IPS-18c (cell line): ENCODE data around the gene NPSR1.
"Not testable (repeated sequence)": the region's sequence is repeated elsewhere in the genome, so short reads cannot be mapped to it uniquely, and the experiment has no call there.

Experiments used
- H3K4me3 ChIP-seq: 2 replicates; pipeline ENCODE4 v1.7.0; 2013; ENCODE audit warnings: low read depth, mild to moderate bottlenecking, low read length, moderate library complexity; ENCODE audit not compliant: insufficient read depth
- H3K9me3 ChIP-seq: one replicate; pipeline ENCODE4 v1.6.1; 2013; ENCODE audit warnings: mild to moderate bottlenecking, low read length, moderate library complexity; ENCODE audit not compliant: control insufficient read depth, insufficient read depth

NPSR1 gene

GRCh38 chr7:34841326-34841725 lies 183.3 kb downstream of the NPSR1 start:
- no peak overlapping the region for H3K4me3 ChIP-seq
- peaks cover 4% of the 10 kb centered on the region for H3K9me3 ChIP-seq

DNA sequence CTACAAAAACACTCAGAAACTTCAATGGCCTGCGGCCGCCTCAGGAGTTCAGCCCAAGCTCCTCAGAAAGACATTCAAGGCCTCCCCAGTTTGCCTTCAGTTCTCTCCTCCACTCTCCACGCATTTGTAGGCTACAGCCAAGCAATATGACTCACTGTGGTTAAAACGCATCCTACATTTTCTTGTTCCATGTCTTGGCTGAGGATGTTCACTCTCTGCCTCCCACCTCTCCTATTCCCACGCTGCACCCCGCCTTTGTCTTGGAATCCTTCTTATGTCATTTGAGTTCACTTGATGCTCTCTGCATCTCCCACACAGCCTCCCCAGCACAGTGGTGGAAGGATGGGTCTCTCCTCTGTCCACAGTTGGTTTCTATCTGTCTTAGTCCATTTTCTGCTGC lies 184.8 kb downstream of the NPSR1 start:
- no peak overlapping the region for H3K4me3 ChIP-seq
- peaks cover 4% of the 10 kb centered on the region for H3K9me3 ChIP-seq

DNA sequence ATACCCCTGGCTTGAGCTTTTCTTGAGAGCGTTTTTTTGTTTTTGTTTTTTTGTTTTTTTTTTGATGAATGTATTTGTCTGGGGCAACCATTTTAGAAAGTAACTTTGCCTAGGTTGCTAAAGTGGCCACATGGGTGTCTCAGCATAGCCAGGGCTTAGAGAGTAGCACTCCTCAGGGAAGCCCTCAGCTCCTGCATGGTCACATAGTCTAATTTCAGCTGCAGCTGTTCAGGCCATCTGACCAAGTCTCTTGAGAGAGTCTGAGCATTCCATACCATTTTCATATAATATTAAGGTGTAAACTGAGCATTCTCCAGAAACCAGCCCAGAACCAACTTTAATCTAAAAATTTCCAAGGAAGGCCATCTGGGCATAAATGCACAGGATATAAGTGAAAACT lies 186.4 kb downstream of the NPSR1 start:
- Histone ChIP-seq H3K9me3 (peaks cover 4% of the 10 kb centered on the region), H3K4me3 (no peak overlapping the region)

DNA sequence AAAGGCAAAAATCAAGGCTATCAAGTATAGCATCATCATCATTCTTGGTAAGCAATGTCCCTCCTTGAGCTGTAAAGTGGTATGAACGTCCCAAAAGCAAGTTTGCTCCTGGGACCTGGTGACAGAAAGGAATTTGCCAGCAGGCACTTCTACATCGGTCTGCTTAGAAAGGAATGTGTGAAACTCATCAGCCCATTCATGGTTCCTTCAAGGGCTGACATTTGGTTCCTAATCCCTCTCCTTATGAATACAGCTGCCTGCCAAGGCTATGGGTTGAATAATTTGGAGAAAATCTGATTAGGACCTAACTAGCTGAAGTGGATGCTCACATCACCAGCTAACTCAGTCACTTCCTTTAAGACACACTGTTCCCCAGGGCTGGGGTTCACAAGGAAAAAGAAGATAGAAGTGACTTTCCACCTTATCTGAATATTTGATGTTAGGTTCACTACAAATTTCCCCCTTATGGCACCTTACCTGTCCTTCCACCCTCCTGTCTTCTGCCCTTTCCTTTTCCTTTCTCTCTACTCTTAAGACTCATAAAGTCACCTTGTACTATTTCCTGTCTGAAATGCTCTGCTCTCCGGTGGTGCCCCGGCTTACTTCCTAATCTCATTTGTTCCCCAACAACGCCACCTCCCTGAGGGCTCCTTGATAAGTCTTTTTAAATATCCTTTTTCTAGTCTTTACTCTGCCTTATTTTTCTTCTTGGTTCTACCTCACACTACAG lies 187.1 kb downstream of the NPSR1 start:
- no peak overlapping the region for H3K4me3 ChIP-seq

DNA sequence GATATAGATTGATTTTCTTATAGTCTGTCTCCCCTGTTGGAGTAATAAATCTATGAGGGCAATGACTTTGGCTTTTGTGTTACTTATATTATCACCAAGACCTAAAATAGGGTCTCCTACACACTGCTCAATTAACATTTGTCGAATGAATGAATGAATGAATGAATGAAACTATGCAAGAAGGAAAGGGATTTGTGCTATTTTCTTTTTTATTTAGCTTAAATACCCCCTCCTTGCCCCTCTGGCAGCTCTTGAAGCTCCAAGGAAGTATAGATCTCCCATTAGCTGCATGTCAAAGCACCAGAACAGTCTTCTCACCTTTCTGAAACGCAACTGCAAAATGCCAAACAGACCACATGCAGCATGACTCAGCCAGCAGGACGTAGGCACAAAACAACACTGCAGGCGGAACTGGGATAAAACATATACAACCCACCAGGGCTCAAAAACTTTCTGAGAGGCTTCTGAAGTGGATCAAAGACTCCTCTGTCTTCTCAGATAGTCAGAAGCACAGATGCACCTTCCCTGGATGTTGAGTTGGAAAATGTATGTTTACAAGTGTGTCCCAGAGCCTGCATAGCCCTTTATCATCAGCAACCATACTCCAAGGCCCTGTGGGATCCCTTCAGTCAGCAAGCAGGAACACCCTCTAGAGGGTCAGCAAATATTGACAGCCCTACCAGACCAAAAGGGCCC lies 187.8 kb downstream of the NPSR1 start:
- Histone ChIP-seq H3K4me3 (no peak overlapping the region), H3K9me3 (no peaks in the 10 kb centered on the region)

More for the DNA sequence above, 187.1 kb downstream of the NPSR1 start:
- no peaks in the 10 kb centered on the region for H3K9me3 ChIP-seq

DNA sequence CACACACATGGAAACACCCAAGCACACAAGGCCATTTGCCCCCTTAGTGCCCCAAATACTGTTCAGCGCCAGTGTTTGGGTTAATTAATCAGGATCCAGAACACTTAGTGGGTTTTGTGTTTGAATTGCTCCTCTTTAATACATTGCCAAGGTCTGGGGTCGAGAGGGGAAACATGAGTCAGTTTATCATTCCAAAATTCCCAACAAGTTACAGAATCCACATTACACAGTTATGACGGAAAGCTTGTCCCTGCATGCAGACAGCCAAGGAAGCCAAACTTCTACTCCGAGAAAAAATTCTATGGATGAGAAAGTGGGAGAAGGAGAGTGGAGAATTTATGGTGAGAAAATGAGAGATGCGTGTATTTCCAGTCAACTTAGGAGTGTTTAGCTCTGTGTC lies 189.0 kb downstream of the NPSR1 start:
- H3K9me3 ChIP-seq: no peaks in the 10 kb centered on the region
- no peak overlapping the region for H3K4me3 ChIP-seq

- Histone ChIP-seq H3K9me3 (no peaks in the 10 kb centered on the region), H3K4me3 (no peak overlapping the region)
Measured at GRCh38 chr7:34848670-34849069, 190.7 kb downstream of the NPSR1 start.

DNA sequence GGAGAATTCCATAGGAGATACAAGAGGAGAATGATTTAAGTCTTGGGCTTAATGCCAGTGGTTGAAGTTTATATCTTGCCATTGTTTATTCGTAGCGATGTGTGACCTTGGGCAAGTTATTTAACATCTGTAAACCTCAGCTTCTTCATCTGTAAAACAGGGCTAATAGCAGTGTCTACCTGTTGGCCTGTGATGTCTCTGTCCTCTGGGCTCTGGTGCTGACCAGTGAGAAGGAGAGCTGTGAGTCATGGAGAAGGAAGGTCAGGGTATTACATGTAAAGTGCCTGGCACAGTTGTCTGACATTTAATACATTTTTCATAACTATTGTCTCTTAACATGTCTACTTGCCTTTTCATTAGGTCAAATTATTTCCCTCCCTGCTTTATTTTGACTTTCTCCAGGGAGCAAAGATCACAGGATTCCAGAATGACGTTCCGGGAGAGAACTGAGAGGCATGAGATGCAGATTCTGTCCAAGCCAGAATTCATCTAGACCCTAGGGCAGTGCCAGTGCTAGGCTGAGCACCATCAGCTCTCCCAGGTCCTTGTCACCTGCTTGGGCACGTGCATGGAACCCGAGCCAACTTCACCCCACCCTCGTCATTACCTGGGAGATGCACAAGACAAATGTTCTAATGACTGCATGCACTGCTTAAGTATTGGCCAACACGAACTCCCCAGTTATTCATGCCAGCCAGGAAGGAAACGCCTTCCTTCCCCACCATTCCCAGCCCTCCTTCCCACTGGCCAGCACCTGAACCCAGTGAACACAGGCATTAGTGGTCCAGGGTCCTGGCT lies 191.3 kb downstream of the NPSR1 start:
- Histone ChIP-seq H3K4me3 (no peak overlapping the region), H3K9me3 (no peaks in the 10 kb centered on the region)

DNA sequence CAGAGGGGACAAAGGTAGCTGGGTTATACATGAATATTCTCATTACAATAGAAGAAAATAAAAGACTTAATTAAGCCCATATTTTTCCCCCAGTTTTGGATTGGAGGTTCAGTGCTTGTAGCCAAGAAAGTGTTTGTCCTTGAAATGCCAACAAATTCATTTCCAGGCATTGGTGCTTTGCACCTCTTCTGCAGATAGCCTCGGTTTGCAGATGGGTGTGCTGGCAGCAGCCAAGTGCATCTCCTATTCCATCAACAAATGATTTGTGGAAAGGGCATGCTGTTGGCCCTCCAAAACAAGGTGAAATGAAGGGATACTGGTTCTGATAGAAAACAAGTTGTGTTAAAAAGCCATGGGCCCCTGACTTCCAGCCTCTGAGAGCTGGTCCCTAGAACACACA lies 192.0 kb downstream of the NPSR1 start:
- no peaks in the 10 kb centered on the region for H3K9me3 ChIP-seq
- no peak overlapping the region for H3K4me3 ChIP-seq

GRCh38 chr7:34850681-34851080 lies 192.7 kb downstream of the NPSR1 start:
- H3K4me3 ChIP-seq: no peak overlapping the region
- H3K9me3 ChIP-seq: no peaks in the 10 kb centered on the region

GRCh38 chr7:34851431-34851830 lies 193.4 kb downstream of the NPSR1 start:
- no peak overlapping the region for H3K4me3 ChIP-seq
- no peaks in the 10 kb centered on the region for H3K9me3 ChIP-seq

DNA sequence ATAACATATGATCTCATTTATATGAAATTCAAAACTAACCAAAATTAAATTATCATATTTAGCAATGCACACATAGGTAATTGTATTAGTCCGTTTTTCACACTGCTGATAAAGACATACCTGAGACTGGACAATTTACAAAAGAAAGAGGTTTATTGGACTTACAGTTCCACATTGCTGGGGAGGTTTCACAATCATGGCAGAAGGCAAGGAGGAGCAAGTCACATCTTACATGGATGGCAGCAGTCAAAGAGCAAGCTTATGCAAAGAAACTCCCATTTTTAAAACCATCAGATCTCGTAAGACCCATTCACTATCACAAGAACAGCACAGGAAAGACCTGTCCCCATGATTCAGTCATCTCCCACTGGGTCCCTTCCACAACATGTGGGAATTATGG lies 200.4 kb downstream of the NPSR1 start:
- not testable (repeated sequence) for H3K4me3 ChIP-seq, H3K9me3 ChIP-seq

- not testable (repeated sequence) for H3K9me3 ChIP-seq, H3K4me3 ChIP-seq
Measured at GRCh38 chr7:34859281-34859680, 201.3 kb downstream of the NPSR1 start.

DNA sequence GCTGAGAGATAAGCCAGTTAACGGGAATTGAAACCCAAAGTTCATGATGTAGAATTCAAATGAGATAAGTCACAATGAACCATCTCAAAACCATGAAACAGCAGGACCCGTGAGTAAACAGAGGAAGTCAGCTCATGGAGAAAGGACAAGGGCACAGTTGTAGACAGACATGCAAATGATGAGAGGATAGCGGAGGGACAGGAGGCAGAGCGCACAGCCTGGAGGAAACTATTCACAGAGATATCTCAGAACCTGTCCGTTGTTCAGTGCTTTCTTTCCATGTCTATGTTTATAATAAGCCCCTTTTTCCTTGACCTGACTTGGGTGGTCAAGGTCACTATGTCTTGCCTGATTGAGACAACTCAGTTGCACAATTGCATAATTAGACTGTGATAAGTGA lies 208.2 kb downstream of the NPSR1 start:
- not testable (repeated sequence) for H3K9me3 ChIP-seq, H3K4me3 ChIP-seq

DNA sequence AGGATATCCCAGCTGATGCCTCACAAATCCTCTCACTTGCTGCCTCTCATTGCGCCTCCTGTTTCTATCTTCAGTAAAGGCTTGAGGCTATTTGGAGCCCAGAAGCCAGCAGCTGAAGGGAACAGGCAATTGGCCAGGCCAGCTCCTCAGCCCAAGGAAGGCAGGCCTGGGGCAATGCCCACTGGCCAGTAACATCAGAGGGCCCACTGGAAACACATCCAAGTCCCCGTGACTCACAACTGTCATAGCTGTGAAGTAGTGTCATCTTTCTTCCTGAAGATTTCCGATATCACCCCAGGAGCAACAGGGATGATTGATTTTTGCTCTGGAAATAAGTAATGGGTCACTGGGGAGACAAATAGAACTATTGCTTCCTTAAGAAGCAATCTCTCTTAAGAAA lies 209.3 kb downstream of the NPSR1 start:
- not testable (repeated sequence) for H3K9me3 ChIP-seq, H3K4me3 ChIP-seq

- H3K4me3 ChIP-seq, H3K9me3 ChIP-seq: not testable (repeated sequence)
Measured at GRCh38 chr7:34868602-34869001, 210.6 kb downstream of the NPSR1 start.

DNA sequence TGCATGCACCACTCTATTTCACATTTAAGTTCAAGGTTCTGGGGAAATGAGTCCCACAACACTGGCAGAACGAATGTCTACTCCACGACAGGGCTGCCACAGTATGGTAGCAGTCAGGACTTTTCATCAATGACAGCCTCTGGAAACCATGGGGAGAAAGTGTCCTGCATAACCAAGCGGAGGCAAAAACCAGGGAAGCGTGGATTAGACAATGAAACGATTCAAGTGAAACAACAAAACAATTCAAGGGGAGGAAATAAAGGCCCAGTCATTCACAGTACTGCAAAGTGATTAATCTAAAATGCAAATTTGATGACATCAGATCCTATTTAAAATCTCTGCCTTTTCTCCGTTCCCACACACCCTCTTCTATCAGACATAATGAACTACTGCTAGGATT lies 211.0 kb downstream of the NPSR1 start:
- no peak overlapping the region for H3K4me3 ChIP-seq
- no peaks in the 10 kb centered on the region for H3K9me3 ChIP-seq

DNA sequence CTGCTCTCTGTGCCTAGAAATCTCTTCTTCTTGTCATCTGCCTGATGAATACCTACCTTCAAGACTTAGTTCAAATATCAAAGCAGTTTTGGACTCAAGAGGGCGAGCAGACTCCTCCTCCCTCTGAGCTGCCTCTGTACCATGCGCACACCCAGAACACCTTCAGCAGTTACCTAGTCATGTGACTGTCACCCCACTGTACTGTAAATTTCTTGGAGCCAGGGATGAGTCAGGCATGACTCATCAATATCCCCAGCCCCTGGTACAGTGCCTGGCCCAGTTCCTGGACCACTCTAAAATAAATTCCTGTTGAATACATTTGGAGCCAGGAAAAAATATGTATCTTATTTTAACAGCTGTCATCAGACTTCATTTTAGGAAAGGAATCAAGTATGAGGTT lies 212.0 kb downstream of the NPSR1 start:
- H3K9me3 ChIP-seq, H3K4me3 ChIP-seq: not testable (repeated sequence)
